ENCODE data around the gene BAIAP2L2. TPM values are rescaled to one million over a fixed set of nuclear protein-coding genes. Genes with fewer than 3 reads are reported as not detected.

The BAIAP2L2 gene
- total and polyA plus RNA-seq, 7 donors: 0.16 to 48.7 (median 0.71) TPM

GRCh38 chr22:38051900-38052862 lies 58.3 kb downstream of the BAIAP2L2 start:
- H3K36me3 ChIP-seq: no peaks in the 10 kb centered on the region
- H3K9me3 ChIP-seq: no peaks in the 10 kb centered on the region
- H3K4me1 ChIP-seq: peaks cover 0 to 16% (median 6%) of the 10 kb centered on the region in 4 donors
- TF ChIP-seq POLR2A (IDR thresholded peaks at IDR 0.05) (no peak), POLR2AphosphoS5 (IDR thresholded peaks at IDR 0.05) (peak in 1 of 4 donors; percentile 13), EP300 (IDR thresholded peaks at IDR 0.05) (no peak), CTCF (IDR thresholded peaks at IDR 0.05) (peak; percentile 84 to 91 (median 86))
- H3K27ac ChIP-seq: peak overlapping the region in 2 of 4 donors; percentile 22 to 29
- H3K4me3 ChIP-seq: no peak overlapping the region
- peak; percentile 89 for DNase-seq
- no peaks in the 10 kb centered on the region for H3K27me3 ChIP-seq
- WGBS, 2 donors: 27 to 31% methylated on average over 30 of the region's 30 CpGs
- intact Hi-C loops (cut with DNase I): loop anchor here (2.0 to 10.0 kb wide), 5 partner anchors 50 to 519 kb away; partner anchors contain the start of genes DDX17 and DMC1

GRCh38 chr22:38051261-38051660 lies 59.2 kb downstream of the BAIAP2L2 start:
- peak overlapping the region in 3 of 4 donors; percentile 43 to 65 (median 56) for H3K27ac ChIP-seq
- TF ChIP-seq EP300 (IDR thresholded peaks at IDR 0.05) (no peak), POLR2A (IDR thresholded peaks at IDR 0.05) (no peak), CTCF (IDR thresholded peaks at IDR 0.05) (no peak), POLR2AphosphoS5 (IDR thresholded peaks at IDR 0.05) (no peak)
- no peaks in the 10 kb centered on the region for H3K27me3 ChIP-seq
- no peak overlapping the region for H3K4me3 ChIP-seq
- WGBS, 2 donors: 79 to 81% methylated on average over 8 of the region's 8 CpGs
- no peaks in the 10 kb centered on the region for H3K36me3 ChIP-seq
- no peak for DNase-seq
- intact Hi-C loops (cut with DNase I): loop anchor here (5.0 to 10.0 kb wide), 3 partner anchors 51 to 454 kb away; partner anchors contain the start of gene DDX17
- H3K4me1 ChIP-seq: peaks cover 0 to 10% (median under 1%) of the 10 kb centered on the region in 4 donors
- H3K9me3 ChIP-seq: no peaks in the 10 kb centered on the region

- no peaks in the 10 kb centered on the region for H3K36me3 ChIP-seq
- no peak for DNase-seq
- intact Hi-C loops (cut with DNase I): loop anchor here (5.0 to 10.0 kb wide), 3 partner anchors 52 to 454 kb away; partner anchors contain the start of gene DDX17
- TF ChIP-seq EP300 (IDR thresholded peaks at IDR 0.05) (no peak), POLR2AphosphoS5 (IDR thresholded peaks at IDR 0.05) (no peak), CTCF (IDR thresholded peaks at IDR 0.05) (no peak), POLR2A (IDR thresholded peaks at IDR 0.05) (no peak)
- no peaks in the 10 kb centered on the region for H3K27me3 ChIP-seq
- H3K9me3 ChIP-seq: no peaks in the 10 kb centered on the region
- H3K4me3 ChIP-seq: no peak overlapping the region
- WGBS, 2 donors: 93 to 94% methylated on average over 7 of the region's 7 CpGs
- peaks cover 0 to 10% (median 0%) of the 10 kb centered on the region in 4 donors for H3K4me1 ChIP-seq
- H3K27ac ChIP-seq: peak overlapping the region in 3 of 4 donors; percentile 43 to 65 (median 56)
Measured at GRCh38 chr22:38050720-38051119, 59.8 kb downstream of the BAIAP2L2 start.

GRCh38 chr22:38049812-38050619 lies 60.5 kb downstream of the BAIAP2L2 start:
- no peak overlapping the region for H3K4me3 ChIP-seq
- H3K36me3 ChIP-seq: no peaks in the 10 kb centered on the region
- intact Hi-C loops (cut with DNase I): loop anchor here (5.0 to 10.0 kb wide), 3 partner anchors 52 to 455 kb away; partner anchors contain the start of gene DDX17
- no peaks in the 10 kb centered on the region for H3K9me3 ChIP-seq
- TF ChIP-seq POLR2A (IDR thresholded peaks at IDR 0.05): peak in 1 of 2 donors; percentile 31
- TF ChIP-seq EP300 (IDR thresholded peaks at IDR 0.05): no peak
- no peak for TF ChIP-seq CTCF (IDR thresholded peaks at IDR 0.05)
- TF ChIP-seq POLR2AphosphoS5 (IDR thresholded peaks at IDR 0.05): peak in 2 of 4 donors; percentile 52 to 71
- H3K27me3 ChIP-seq: no peaks in the 10 kb centered on the region
- WGBS, 2 donors: 47 to 78% methylated on average over 20 of the region's 20 CpGs
- DNase-seq: no peak
- H3K4me1 ChIP-seq: peaks cover 0 to 10% (median 0%) of the 10 kb centered on the region in 4 donors
- H3K27ac ChIP-seq: peak overlapping the region in 3 of 4 donors; percentile 43 to 65 (median 56)
